SK-N-SH treated with all-trans-retinoic acid at 6 μM for 48 hours (cell line): ENCODE measurements around the gene TPCN1.

Experiments used
- ATAC-seq: fragments of 200-7000 bp; cut with Tn5 transposase; 3 replicates; pipeline ENCODE4 v1.9.1; 2020; ENCODE audit warnings: mild to moderate bottlenecking, moderate library complexity
- ARNTL ChIP-seq: fragments of 450-650 bp; formaldehyde crosslinking; IDR thresholded peaks from 2 replicates; pipeline ENCODE4 v1.5.0; 2020; ENCODE audit warnings: low read depth, mild to moderate bottlenecking, moderate library complexity, borderline replicate concordance
- BACH2 ChIP-seq: fragments of 250-450 bp; sonication (Bioruptor Pico); IDR thresholded peaks from 2 replicates; pipeline ENCODE4 v1.9.0; 2021; ENCODE audit warnings: mild to moderate bottlenecking, borderline replicate concordance
- CSDC2 ChIP-seq: fragments of 250-450 bp; sonication (Bioruptor Pico); IDR thresholded peaks from 2 replicates; pipeline ENCODE4 v1.5.0; 2020; ENCODE audit warnings: mild to moderate bottlenecking, moderate library complexity
- ESRRG ChIP-seq: fragments of 250-450 bp; sonication (Bioruptor Pico); IDR thresholded peaks from 2 replicates; pipeline ENCODE4 v1.6.1; 2021; ENCODE audit warnings: mild to moderate bottlenecking
- GLIS3 ChIP-seq: fragments of 250-450 bp; sonication (Bioruptor Pico); IDR thresholded peaks from 2 replicates; pipeline ENCODE4 v1.5.0; 2020; ENCODE audit warnings: mild to moderate bottlenecking, moderate library complexity
- ISL1 ChIP-seq: fragments of 250-450 bp; sonication (Bioruptor Pico); IDR thresholded peaks from 2 replicates; pipeline ENCODE4 v2.1.2; 2022; ENCODE audit warnings: mild to moderate bottlenecking, moderate library complexity
- OSR1 ChIP-seq: fragments of 250-450 bp; sonication (Bioruptor Pico); IDR thresholded peaks from 2 replicates; pipeline ENCODE4 v1.8.0; 2022; ENCODE audit warnings: moderate library complexity, mild to moderate bottlenecking, inconsistent platforms
- PPARA ChIP-seq: fragments of 250-450 bp; sonication (Bioruptor Pico); IDR thresholded peaks from 2 replicates; pipeline ENCODE4 v1.5.0; 2020; ENCODE audit warnings: mild to moderate bottlenecking, borderline replicate concordance
- RARB ChIP-seq: fragments of 250-450 bp; sonication (Bioruptor Pico); IDR thresholded peaks from 2 replicates; pipeline ENCODE4 v1.8.0; 2021; ENCODE audit warnings: mild to moderate bottlenecking, moderate library complexity
- SNAI2 ChIP-seq: fragments of 250-450 bp; sonication (Bioruptor Pico); IDR thresholded peaks from 2 replicates; pipeline ENCODE4 v1.5.0; 2020; ENCODE audit warnings: mild to moderate bottlenecking, moderate library complexity
- TCF4 ChIP-seq: fragments of 250-450 bp; sonication (Bioruptor Pico); IDR thresholded peaks from 2 replicates; pipeline ENCODE4 v1.8.0; 2021; ENCODE audit warnings: mild to moderate bottlenecking, moderate library complexity, borderline replicate concordance
- TOX ChIP-seq: fragments of 250-450 bp; sonication (Bioruptor Pico); IDR thresholded peaks from 2 replicates; pipeline ENCODE4 v1.8.0; 2021; ENCODE audit warnings: mild to moderate bottlenecking, moderate library complexity, borderline replicate concordance
- ZC3H10 ChIP-seq: fragments of 250-450 bp; sonication (Bioruptor Pico); IDR thresholded peaks from 2 replicates; pipeline ENCODE4 v1.5.1; 2021; ENCODE audit warnings: mild to moderate bottlenecking, moderate library complexity
- ZFP30 ChIP-seq: fragments of 450-650 bp; formaldehyde crosslinking; IDR thresholded peaks from 2 replicates; pipeline ENCODE4 v1.5.0; 2022; ENCODE audit warnings: mild to moderate bottlenecking, moderate library complexity
- ZNF565 ChIP-seq: fragments of 450-650 bp; formaldehyde crosslinking; conservative IDR thresholded peaks from 2 replicates; pipeline ENCODE4 v1.5.0; 2020; ENCODE audit warnings: low read depth, mild to moderate bottlenecking, moderate library complexity
- ZNF70 ChIP-seq: fragments of 450-650 bp; formaldehyde crosslinking; IDR thresholded peaks from 2 replicates; pipeline ENCODE4 v1.5.0; 2020; ENCODE audit warnings: mild to moderate bottlenecking, moderate library complexity
- ZNF8 ChIP-seq: fragments of 450-650 bp; formaldehyde crosslinking; IDR thresholded peaks from 2 replicates; pipeline ENCODE4 v1.5.0; 2020; ENCODE audit warnings: mild to moderate bottlenecking, moderate library complexity
- TF ChIP-seq, protein P1 (sequence below): fragments of 250-450 bp; sonication (Bioruptor Pico); IDR thresholded peaks from 2 replicates; pipeline ENCODE4 v1.8.0; 2020; ENCODE audit warnings: mild to moderate bottlenecking, moderate library complexity, borderline replicate concordance
- TF ChIP-seq, protein P2 (sequence below): fragments of 250-450 bp; sonication (Bioruptor Pico); IDR thresholded peaks from 2 replicates; pipeline ENCODE4 v1.5.1; 2020; ENCODE audit warnings: low read depth, mild to moderate bottlenecking, moderate library complexity
- TF ChIP-seq, protein P3 (sequence below): fragments of 250-450 bp; sonication (Bioruptor Pico); IDR thresholded peaks from 2 replicates; pipeline ENCODE4 v1.5.1; 2021; ENCODE audit warnings: mild to moderate bottlenecking, moderate library complexity
- TF ChIP-seq, protein P4 (sequence below): fragments of 250-450 bp; sonication (Bioruptor Pico); IDR thresholded peaks from 2 replicates; pipeline ENCODE4 v1.8.0; 2021; ENCODE audit warnings: low read depth, mild to moderate bottlenecking, moderate library complexity, borderline replicate concordance

TPCN1 gene

DNA sequence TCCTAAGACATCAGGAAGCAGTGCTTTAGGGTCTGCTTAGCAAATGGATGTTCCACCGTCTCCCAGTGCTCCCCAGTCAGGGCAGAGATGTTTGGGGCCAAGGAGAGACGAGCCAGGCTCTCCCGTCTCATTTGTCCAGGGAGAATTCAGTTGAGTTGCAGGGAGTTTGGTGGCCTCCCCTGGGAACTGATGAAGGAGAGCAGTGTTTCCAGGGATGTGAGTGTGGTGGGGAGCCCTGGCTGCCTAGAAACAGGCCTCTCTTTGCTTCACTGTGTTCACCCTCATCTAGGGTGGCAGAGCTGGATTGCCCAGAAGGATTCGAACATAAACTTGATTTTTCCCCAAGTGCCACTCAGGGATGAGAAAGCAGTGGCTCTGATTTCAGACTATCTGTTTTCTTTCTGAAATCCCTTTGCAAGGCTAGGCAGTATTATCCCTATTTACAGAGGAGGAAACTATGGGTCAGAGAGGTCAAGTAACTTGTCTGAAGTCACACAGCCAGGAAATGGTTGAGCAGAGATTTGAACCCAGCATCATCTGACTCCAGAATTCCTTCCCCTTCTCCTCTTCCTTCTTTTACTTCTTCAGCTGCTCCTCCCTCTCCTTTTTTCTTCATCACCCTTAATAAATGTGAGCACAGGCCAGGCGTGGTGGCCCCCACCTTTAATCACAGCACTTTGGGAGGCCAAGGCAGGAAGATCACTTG is 6.6 kb downstream of the TPCN1 start:
- ATAC-seq: no peak
- TF ChIP-seq, protein P1, sequence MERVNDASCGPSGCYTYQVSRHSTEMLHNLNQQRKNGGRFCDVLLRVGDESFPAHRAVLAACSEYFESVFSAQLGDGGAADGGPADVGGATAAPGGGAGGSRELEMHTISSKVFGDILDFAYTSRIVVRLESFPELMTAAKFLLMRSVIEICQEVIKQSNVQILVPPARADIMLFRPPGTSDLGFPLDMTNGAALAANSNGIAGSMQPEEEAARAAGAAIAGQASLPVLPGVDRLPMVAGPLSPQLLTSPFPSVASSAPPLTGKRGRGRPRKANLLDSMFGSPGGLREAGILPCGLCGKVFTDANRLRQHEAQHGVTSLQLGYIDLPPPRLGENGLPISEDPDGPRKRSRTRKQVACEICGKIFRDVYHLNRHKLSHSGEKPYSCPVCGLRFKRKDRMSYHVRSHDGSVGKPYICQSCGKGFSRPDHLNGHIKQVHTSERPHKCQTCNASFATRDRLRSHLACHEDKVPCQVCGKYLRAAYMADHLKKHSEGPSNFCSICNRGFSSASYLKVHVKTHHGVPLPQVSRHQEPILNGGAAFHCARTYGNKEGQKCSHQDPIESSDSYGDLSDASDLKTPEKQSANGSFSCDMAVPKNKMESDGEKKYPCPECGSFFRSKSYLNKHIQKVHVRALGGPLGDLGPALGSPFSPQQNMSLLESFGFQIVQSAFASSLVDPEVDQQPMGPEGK (CRISPR knock-in tag): no peak
- no peak for TF ChIP-seq ESRRG (CRISPR knock-in tag)
- no peak for TF ChIP-seq PPARA (CRISPR knock-in tag)
- TF ChIP-seq SNAI2 (CRISPR knock-in tag): no peak
- no peak for TF ChIP-seq ZC3H10
- TF ChIP-seq RARB (CRISPR knock-in tag): no peak
- TF ChIP-seq ISL1 (CRISPR knock-in tag): no peak
- TF ChIP-seq, protein P2, sequence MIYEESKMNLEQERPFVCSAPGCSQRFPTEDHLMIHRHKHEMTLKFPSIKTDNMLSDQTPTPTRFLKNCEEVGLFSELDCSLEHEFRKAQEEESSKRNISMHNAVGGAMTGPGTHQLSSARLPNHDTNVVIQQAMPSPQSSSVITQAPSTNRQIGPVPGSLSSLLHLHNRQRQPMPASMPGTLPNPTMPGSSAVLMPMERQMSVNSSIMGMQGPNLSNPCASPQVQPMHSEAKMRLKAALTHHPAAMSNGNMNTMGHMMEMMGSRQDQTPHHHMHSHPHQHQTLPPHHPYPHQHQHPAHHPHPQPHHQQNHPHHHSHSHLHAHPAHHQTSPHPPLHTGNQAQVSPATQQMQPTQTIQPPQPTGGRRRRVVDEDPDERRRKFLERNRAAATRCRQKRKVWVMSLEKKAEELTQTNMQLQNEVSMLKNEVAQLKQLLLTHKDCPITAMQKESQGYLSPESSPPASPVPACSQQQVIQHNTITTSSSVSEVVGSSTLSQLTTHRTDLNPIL (CRISPR knock-in tag): no peak
- TF ChIP-seq BACH2: no peak
- TF ChIP-seq TOX (CRISPR knock-in tag): no peak
- no peak for TF ChIP-seq ZFP30 (CRISPR knock-in tag)
- TF ChIP-seq, all 23 proteins: peak for 0

DNA sequence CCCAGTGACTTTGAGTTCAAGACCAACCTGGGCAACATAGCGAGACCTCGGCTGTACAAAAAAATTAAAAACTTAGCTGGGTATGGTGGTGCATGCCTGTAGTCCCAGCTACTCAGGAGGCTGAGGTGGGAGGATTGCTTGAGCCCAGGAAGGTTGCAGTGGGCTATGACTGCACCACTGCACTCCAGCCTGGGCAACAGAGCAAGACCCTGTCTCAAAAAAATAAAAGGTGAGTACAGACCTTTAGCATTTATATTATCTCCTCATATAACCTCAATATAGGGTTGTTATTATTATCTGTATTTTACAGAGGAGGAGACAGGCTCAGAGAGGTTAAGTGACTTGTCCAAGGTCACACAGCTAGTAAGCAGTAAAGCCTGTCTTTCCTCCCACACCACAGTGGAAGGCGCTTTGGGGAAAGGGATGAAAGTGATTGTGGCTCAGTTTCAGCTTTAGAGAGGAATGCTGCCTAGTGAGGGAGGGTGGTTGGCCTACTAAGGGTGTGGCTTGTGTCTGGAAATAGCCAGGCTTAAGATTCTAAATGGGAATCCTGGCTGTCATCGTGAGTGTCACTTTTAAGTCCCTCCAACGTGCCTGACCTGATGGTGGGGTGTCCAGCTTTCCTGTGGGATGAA is 7.2 kb downstream of the TPCN1 start:
- no peak for ATAC-seq
- TF ChIP-seq PPARA (CRISPR knock-in tag) (no peak), TCF4 (CRISPR knock-in tag) (no peak), SNAI2 (CRISPR knock-in tag) (no peak), ZFP30 (CRISPR knock-in tag) (no peak), CSDC2 (CRISPR knock-in tag) (no peak), ARNTL (CRISPR knock-in tag) (no peak), ESRRG (CRISPR knock-in tag) (no peak), RARB (CRISPR knock-in tag) (no peak), ZC3H10 (no peak), OSR1 (no peak), GLIS3 (CRISPR knock-in tag) (no peak), TOX (CRISPR knock-in tag) (no peak), BACH2 (no peak), ZNF70 (CRISPR knock-in tag) (no peak), ZNF565 (CRISPR knock-in tag) (no peak)
- TF ChIP-seq, protein P1 (CRISPR knock-in tag): no peak
- TF ChIP-seq, protein P3, sequence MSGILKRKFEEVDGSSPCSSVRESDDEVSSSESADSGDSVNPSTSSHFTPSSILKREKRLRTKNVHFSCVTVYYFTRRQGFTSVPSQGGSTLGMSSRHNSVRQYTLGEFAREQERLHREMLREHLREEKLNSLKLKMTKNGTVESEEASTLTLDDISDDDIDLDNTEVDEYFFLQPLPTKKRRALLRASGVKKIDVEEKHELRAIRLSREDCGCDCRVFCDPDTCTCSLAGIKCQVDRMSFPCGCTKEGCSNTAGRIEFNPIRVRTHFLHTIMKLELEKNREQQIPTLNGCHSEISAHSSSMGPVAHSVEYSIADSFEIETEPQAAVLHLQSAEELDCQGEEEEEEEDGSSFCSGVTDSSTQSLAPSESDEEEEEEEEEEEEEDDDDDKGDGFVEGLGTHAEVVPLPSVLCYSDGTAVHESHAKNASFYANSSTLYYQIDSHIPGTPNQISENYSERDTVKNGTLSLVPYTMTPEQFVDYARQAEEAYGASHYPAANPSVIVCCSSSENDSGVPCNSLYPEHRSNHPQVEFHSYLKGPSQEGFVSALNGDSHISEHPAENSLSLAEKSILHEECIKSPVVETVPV (CRISPR knock-in tag): no peak
- TF ChIP-seq, all 23 proteins: peak for 0

DNA sequence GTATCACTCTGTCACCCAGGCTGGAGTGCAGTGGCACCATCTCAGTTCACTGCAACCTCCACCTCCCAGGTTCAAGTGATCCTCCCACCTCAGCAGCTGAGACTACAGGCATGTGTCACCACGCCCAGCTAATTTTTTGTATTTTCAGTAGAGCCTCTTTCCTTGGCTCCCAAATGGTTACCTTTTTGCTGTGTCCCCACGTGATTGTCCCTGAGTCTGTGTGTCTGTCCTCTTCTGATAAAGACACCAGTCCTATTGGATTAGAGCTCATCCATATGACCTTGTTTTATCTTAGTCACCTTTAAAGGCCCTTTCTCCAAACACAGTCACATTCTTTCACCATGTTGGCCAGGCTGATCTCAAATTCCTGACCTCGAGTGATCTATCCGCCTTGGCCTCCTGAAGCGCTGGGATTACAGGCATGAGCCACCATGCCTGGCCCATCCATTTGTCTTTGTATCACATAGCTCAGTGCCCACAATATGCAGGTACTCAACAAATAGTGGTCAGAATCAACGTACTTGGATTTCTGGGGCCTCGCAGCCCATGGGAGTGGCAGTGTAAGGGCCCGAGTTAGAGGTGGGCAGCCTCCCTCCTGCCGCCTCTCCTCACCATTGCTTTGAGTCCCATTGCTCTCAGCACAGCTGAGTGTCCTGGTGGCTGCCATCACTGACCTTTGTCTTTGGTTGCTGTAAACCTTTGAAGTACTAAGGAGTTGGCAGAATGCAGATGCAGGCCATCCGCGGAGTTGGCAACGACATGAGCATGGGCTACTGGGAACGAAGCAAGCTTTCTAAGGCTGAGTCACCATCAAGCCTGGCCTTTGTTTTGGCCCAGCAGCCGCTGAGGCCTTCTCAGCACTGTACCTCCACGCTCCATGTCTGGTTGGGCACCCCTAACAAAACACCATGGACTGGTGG is 9.3 kb downstream of the TPCN1 start:
- ATAC-seq: no peak
- no peak for TF ChIP-seq PPARA (CRISPR knock-in tag)
- TF ChIP-seq BACH2: no peak
- TF ChIP-seq TOX (CRISPR knock-in tag): no peak
- no peak for TF ChIP-seq GLIS3 (CRISPR knock-in tag)
- no peak for TF ChIP-seq RARB (CRISPR knock-in tag)
- TF ChIP-seq, protein P4, sequence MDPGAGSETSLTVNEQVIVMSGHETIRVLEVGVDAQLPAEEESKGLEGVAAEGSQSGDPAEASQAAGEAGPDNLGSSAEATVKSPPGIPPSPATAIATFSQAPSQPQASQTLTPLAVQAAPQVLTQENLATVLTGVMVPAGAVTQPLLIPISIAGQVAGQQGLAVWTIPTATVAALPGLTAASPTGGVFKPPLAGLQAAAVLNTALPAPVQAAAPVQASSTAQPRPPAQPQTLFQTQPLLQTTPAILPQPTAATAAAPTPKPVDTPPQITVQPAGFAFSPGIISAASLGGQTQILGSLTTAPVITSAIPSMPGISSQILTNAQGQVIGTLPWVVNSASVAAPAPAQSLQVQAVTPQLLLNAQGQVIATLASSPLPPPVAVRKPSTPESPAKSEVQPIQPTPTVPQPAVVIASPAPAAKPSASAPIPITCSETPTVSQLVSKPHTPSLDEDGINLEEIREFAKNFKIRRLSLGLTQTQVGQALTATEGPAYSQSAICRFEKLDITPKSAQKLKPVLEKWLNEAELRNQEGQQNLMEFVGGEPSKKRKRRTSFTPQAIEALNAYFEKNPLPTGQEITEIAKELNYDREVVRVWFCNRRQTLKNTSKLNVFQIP: no peak
- TF ChIP-seq ZFP30 (CRISPR knock-in tag): no peak
- TF ChIP-seq ZC3H10: no peak
- no peak for TF ChIP-seq ZNF8
- no peak for TF ChIP-seq ISL1 (CRISPR knock-in tag)
- TF ChIP-seq, protein P3 (CRISPR knock-in tag): no peak
- TF ChIP-seq ESRRG (CRISPR knock-in tag): no peak
